ENCODE data around the gene PIP4K2A. TPM values are rescaled to one million over a fixed set of nuclear protein-coding genes. Genes with fewer than 3 reads are reported as not detected.

Gene PIP4K2A
- total and polyA plus RNA-seq, 10 donors: 30.1 to 168 (median 101) TPM

DNA sequence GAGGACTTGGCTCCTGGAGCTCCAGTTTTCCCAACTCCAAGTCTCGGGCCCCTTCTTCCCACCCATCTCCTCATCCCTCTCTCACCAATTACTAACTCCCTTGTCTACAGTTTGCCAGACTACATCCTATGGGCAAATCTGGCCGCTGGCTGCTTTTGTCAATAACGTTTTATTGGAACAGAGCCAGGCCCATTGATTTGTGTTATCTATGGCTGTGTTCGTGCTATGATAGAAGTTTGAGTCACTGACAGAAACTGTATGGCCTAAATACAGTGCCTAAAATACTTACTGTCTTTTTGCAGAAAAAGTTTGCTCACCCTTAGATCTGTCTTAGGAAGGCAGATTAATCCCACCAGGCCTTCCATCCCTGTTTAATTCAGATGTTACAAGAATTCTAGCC lies 71.3 kb downstream of the PIP4K2A start:
- H3K27me3 ChIP-seq (replicated peaks in 1 of 7): no peaks in the 10 kb centered on the region
- intact Hi-C loops (cut with DNase I; ENCODE audit: low total_unique reads): no loop called here
- no peaks in the 10 kb centered on the region for H3K9me3 ChIP-seq
- DNase-seq: no peak
- WGBS, 5 donors: 81 to 94% (median 88%) methylated on average over 4 of the region's 4 CpGs
- peaks cover 0 to 9% (median 0%) of the 10 kb centered on the region in 6 donors for H3K36me3 ChIP-seq
- no peak overlapping the region for H3K4me3 ChIP-seq
- peaks cover 26 to 99% (median 71%) of the 10 kb centered on the region in 6 donors for H3K4me1 ChIP-seq
- peak overlapping the region in 7 of 8 donors; percentile 6 to 85 (median 72) for H3K27ac ChIP-seq
- TF ChIP-seq CTCF (IDR thresholded peaks at IDR 0.05 in 8 of 11, conservative IDR thresholded peaks at IDR 0.05 in 3 of 11) (no peak), POLR2A (IDR thresholded peaks at IDR 0.05) (no peak), POLR2AphosphoS5 (IDR thresholded peaks at IDR 0.05) (no peak)

DNA sequence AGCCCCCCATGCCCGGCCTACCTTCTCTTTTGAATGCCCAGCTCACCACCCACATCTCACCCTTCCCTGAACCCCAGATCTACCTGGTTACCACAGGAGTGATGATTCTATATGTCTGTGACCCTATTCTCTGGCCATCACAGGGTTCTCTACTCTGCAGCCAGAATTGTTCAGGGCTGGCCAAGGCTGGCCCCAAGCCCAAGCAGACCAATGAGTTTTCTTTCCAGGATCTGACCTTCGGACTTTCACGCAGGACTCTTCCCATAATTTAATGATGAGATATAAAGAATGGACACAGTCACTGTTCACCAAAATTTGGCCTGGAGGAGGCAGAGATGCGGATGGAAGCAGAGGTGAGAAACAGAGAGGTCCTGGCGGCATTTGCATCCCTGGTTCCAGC lies 72.6 kb downstream of the PIP4K2A start:
- Histone ChIP-seq H3K4me1 (peaks cover 19 to 99% (median 71%) of the 10 kb centered on the region in 6 donors), H3K27ac (peak overlapping the region in 5 of 8 donors; percentile 8 to 85 (median 74)), H3K36me3 (peaks cover 0 to 9% (median 0%) of the 10 kb centered on the region in 6 donors), H3K9me3 (no peaks in the 10 kb centered on the region), H3K4me3 (no peak overlapping the region), H3K27me3 (replicated peaks in 1 of 7) (no peaks in the 10 kb centered on the region)
- no peak for DNase-seq
- WGBS, 5 donors: 93 to 98% (median 95%) methylated on average over 5 of the region's 5 CpGs
- TF ChIP-seq CTCF (IDR thresholded peaks at IDR 0.05 in 8 of 11, conservative IDR thresholded peaks at IDR 0.05 in 3 of 11): no peak
- TF ChIP-seq POLR2A (IDR thresholded peaks at IDR 0.05): no peak
- TF ChIP-seq POLR2AphosphoS5 (IDR thresholded peaks at IDR 0.05): no peak
- intact Hi-C loops (cut with DNase I; ENCODE audit: low total_unique reads): no loop called here

DNA sequence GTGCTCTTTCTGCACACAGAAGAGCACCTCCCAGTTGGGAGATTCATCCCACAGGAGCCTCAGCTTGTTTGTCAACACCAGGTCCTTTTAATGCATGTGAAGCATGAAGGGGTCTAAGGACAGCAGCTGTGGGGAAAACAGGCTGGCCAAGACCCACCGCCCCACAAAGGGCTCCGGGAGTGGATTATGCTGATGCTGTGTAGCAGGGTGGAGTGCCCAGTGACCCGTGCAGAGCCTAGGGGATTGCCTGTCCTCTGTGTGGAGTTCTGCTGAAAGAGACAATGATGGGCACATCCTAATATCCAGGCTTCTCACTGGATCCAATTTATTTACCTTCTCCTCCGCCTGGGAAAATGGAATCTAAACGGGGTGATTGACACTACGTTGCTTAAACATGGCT lies 74.0 kb downstream of the PIP4K2A start:
- WGBS, 5 donors: 89 to 96% (median 94%) methylated on average over 6 of the region's 6 CpGs
- DNase-seq: no peak
- TF ChIP-seq POLR2AphosphoS5 (IDR thresholded peaks at IDR 0.05) (no peak), POLR2A (IDR thresholded peaks at IDR 0.05) (no peak), CTCF (IDR thresholded peaks at IDR 0.05 in 8 of 11, conservative IDR thresholded peaks at IDR 0.05 in 3 of 11) (no peak)
- Histone ChIP-seq H3K27ac (peak overlapping the region in 4 of 8 donors; percentile 20 to 85 (median 50)), H3K4me3 (no peak overlapping the region), H3K36me3 (peaks cover 0 to 9% (median 0%) of the 10 kb centered on the region in 6 donors), H3K9me3 (no peaks in the 10 kb centered on the region), H3K27me3 (replicated peaks in 1 of 7) (no peaks in the 10 kb centered on the region), H3K4me1 (peaks cover 12 to 99% (median 71%) of the 10 kb centered on the region in 6 donors)
- intact Hi-C loops (cut with DNase I; ENCODE audit: low total_unique reads): no loop called here

DNA sequence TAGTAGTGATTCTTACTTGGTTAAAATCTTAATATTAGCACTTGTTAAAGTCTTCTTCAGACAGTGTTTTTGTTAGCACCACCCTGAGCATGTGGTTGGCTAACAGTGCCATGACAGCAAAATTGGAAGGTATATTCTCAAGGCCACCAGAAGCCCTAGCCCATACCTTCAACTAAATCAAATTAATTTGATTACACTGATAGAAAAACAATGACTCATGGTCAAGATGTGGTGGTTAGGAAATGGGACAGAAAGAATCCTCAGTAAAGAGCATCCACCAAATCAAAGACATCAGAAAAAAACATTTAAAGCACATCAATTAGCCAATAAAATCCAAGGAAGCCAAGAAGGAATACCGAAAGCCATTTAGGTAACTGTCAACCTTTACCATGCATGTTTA lies 75.5 kb downstream of the PIP4K2A start:
- Histone ChIP-seq H3K27ac (peak overlapping the region in 4 of 8 donors; percentile 85 to 89 (median 87)), H3K36me3 (peaks cover 0 to 9% (median 0%) of the 10 kb centered on the region in 6 donors), H3K27me3 (replicated peaks in 1 of 7) (no peaks in the 10 kb centered on the region), H3K4me1 (peaks cover 8 to 99% (median 74%) of the 10 kb centered on the region in 6 donors), H3K9me3 (no peaks in the 10 kb centered on the region), H3K4me3 (no peak overlapping the region)
- TF ChIP-seq POLR2AphosphoS5 (IDR thresholded peaks at IDR 0.05): no peak
- TF ChIP-seq CTCF (IDR thresholded peaks at IDR 0.05 in 8 of 11, conservative IDR thresholded peaks at IDR 0.05 in 3 of 11): no peak
- TF ChIP-seq POLR2A (IDR thresholded peaks at IDR 0.05): no peak
- no peak for DNase-seq
- intact Hi-C loops (cut with DNase I; ENCODE audit: low total_unique reads): no loop called here
- 95 to 100% (median 97%) methylated on average over 1 of the region's 1 CpG for WGBS, 5 donors

Measured in spleen (tissue), 11 donors.